Measurements from ENCODE around the gene GPI. TPM values are rescaled to one million over a fixed set of nuclear protein-coding genes. Genes with fewer than 3 reads are reported as not detected.

Gene GPI
- total RNA-seq, result 100 to 1,000 TPM; 404 to 442 TPM

DNA sequence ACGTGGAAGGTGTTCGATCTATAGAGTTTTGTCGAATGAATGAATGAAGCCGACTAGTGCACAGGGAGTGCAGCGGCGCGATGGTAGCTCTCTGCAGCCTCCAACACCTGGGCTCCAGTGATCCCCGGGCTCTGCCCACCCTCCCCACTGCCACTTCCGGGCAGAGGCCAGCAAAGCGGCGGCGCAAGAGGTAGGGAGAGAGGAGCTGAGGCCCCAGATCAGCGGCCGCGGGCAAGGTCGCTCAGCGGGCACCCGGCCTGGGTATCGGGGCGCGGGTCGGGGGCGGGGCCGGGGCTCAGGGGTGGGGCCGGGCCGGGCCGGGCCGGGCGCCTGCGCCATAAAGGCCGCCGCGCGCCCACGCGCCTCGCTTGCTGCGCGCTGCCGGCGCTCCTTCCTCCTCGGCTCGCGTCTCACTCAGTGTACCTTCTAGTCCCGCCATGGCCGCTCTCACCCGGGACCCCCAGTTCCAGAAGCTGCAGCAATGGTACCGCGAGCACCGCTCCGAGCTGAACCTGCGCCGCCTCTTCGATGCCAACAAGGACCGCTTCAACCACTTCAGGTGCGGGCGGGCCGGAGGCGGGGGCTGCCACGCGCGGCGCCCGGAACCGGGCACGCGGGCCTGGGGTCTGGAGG is at the start of gene GPI:
TSS of gene GPI (plus strand) at position 367 of the 633 bp plus-strand sequence. CDS start at position 438, 71 bp downstream.
- Mint-ChIP-seq H3K36me3 (ENCODE audit: low read depth) (peaks cover 38% of the 10 kb centered on the region), H3K27me3 (no peaks in the 10 kb centered on the region), H3K4me1 (peaks cover 57% of the 10 kb centered on the region), H3K9me3 (no peaks in the 10 kb centered on the region), H3K27ac (peak within 1 kb of the TSS; percentile 89), H3K4me3 (peak within 1 kb of the TSS; percentile 95)
- ChIA-PET POLR2A (no interaction called here), CTCF (interaction anchor here (1.0 to 1.3 kb wide), 3 partner anchors 8 to 52 kb away, joined by 3 to 4 read pairs (median 3); no protein-coding TSS in a partner anchor)
- peak; percentile 66 for DNase-seq

DNA sequence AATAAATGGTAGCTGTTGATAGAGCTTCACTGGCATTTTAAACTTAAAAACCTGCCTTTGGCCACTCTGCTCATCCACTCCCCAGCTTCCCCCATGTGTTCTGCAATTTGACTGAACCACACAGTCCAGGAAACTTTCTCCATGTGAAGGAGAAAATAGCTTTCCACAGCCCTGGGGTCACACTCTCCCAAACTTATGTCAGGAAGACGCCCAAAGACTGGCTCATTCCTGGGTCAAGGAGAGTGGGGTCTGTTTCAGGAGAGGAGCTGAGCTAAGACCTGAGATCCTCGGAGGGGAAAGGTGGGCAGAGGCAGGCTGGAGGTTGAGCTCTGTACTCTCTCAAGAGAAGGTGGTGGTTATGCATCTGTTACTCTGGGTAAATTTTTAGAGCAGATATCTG is 48.7 kb upstream of the GPI start:
- no peaks in the 10 kb centered on the region for H3K27me3 Mint-ChIP-seq
- peaks cover 41% of the 10 kb centered on the region for H3K4me1 Mint-ChIP-seq
- peak overlapping the region; percentile 50 for H3K27ac Mint-ChIP-seq
- CTCF ChIA-PET, result interaction anchor here (0.9 to 1.2 kb wide), 2 partner anchors 35 to 96 kb away, joined by 3 read pairs; no protein-coding TSS in a partner anchor
- H3K9me3 Mint-ChIP-seq, result no peaks in the 10 kb centered on the region
- POLR2A ChIA-PET, result no interaction called here
- peaks cover 11% of the 10 kb centered on the region for H3K36me3 Mint-ChIP-seq (ENCODE audit: low read depth)
- H3K4me3 Mint-ChIP-seq, result no peak overlapping the region
- no peak for DNase-seq

- ChIA-PET POLR2A (no interaction called here), CTCF (interaction anchor here (0.9 to 1.2 kb wide), 2 partner anchors 35 to 96 kb away, joined by 3 read pairs; no protein-coding TSS in a partner anchor)
- Mint-ChIP-seq H3K9me3 (no peaks in the 10 kb centered on the region), H3K27me3 (no peaks in the 10 kb centered on the region), H3K36me3 (ENCODE audit: low read depth) (peaks cover 11% of the 10 kb centered on the region), H3K4me3 (no peak overlapping the region), H3K4me1 (peaks cover 40% of the 10 kb centered on the region), H3K27ac (peak overlapping the region; percentile 50)
- no peak for DNase-seq
Observed at GRCh38 chr19:34316741-34317301, 48.2 kb upstream of the GPI start.

DNA sequence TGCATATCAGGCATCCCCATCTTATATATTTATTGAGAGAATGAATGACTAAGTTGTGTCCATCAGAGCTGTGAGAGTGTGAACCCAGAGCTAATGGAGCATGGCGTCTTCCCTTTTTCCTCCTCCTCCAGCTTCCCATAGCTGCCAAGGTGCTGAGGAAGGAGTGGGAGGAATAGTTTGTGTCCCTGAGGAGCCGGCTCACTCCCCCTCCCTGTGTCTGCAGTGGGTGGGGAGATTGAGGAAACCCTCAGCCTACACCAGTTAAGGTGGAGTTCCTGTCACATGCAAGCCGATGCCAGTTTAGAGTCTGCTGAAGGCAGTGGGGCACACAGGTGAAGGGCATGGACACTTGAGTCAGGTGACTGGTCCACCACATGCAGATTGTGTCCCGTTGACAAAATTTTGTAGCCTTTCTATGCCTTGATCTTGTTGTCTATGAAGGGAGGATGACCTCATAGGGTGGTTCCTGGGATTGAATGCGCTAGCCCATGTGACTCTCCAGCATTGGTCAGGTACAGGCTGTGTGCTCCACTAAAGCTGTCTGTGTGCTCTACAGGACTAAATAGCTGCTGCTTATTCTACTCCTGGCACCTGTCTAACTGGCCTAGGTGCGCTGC is 47.6 kb upstream of the GPI start:
- Mint-ChIP-seq H3K4me1 (peaks cover 36% of the 10 kb centered on the region), H3K36me3 (ENCODE audit: low read depth) (peaks cover 11% of the 10 kb centered on the region), H3K9me3 (no peaks in the 10 kb centered on the region), H3K4me3 (no peak overlapping the region), H3K27ac (peak overlapping the region; percentile 43), H3K27me3 (no peaks in the 10 kb centered on the region)
- DNase-seq, result peak; percentile 21
- POLR2A ChIA-PET, result no interaction called here
- CTCF ChIA-PET, result interaction anchor here (1.2 kb wide), 1 partner anchor 36 kb away, joined by 3 read pairs; no protein-coding TSS in a partner anchor

DNA sequence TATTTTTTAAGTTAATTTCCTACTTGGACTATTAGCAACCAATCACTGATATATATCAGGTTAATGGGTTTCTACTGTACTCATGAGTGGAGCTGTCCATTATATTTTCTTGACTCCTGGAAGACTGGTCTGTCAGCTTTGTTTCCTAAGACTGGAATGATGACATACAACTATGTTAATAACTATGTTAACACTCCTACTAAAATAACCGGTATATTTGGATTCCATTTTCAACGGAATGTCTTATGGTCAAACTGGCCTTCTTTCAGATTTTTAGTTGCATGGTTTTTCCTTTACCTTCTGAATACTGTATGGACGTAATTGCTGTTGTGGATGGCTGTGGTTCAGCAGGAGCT is 45.8 kb upstream of the GPI start:
- CTCF ChIA-PET, result interaction anchor here (0.8 to 1.2 kb wide), 2 partner anchors 17 to 33 kb away, joined by 3 read pairs; no protein-coding TSS in a partner anchor
- H3K4me3 Mint-ChIP-seq, result no peak overlapping the region
- no peaks in the 10 kb centered on the region for H3K27me3 Mint-ChIP-seq
- no peak overlapping the region for H3K27ac Mint-ChIP-seq
- H3K36me3 Mint-ChIP-seq (ENCODE audit: low read depth), result peaks cover 18% of the 10 kb centered on the region
- no peak for DNase-seq
- POLR2A ChIA-PET, result no interaction called here
- no peaks in the 10 kb centered on the region for H3K9me3 Mint-ChIP-seq
- H3K4me1 Mint-ChIP-seq, result peaks cover 36% of the 10 kb centered on the region

- Mint-ChIP-seq H3K4me1 (peaks cover 36% of the 10 kb centered on the region), H3K9me3 (no peaks in the 10 kb centered on the region), H3K27ac (peak overlapping the region; percentile 75), H3K4me3 (no peak overlapping the region), H3K27me3 (no peaks in the 10 kb centered on the region), H3K36me3 (ENCODE audit: low read depth) (peaks cover 18% of the 10 kb centered on the region)
- CTCF ChIA-PET, result interaction anchor here (1.2 kb wide), 1 partner anchor 16 kb away, joined by 3 read pairs; no protein-coding TSS in a partner anchor
- DNase-seq, result no peak
- POLR2A ChIA-PET, result no interaction called here
Observed at GRCh38 chr19:34319785-34320184, 45.2 kb upstream of the GPI start.

DNA sequence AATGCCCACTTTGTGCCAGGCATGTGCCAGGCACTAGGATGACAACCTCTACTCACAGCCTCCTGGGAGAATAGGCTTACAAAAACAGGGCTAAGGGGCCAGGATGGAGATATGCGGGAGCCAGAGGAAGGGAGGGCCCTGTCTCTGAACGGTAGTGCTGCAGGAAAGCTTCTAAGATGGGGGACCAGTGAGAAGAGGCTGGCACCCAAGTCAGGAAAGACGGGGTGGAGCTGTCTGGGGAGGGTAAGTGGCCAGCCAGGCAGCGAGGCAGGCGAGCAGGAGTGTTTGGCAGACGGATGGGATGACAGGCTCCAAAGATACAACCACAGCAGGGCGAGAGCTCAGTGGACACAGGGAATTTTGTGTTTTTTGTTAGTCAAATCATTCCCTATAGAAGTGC is 44.7 kb upstream of the GPI start:
- Mint-ChIP-seq H3K9me3 (no peaks in the 10 kb centered on the region), H3K4me3 (no peak overlapping the region), H3K4me1 (peaks cover 36% of the 10 kb centered on the region), H3K27ac (peak overlapping the region; percentile 75), H3K36me3 (ENCODE audit: low read depth) (peaks cover 18% of the 10 kb centered on the region), H3K27me3 (no peaks in the 10 kb centered on the region)
- POLR2A ChIA-PET, result no interaction called here
- CTCF ChIA-PET, result interaction anchor here (1.2 kb wide), 1 partner anchor 16 kb away, joined by 3 read pairs; no protein-coding TSS in a partner anchor
- no peak for DNase-seq

- peaks cover 30% of the 10 kb centered on the region for H3K4me1 Mint-ChIP-seq
- H3K27me3 Mint-ChIP-seq, result no peaks in the 10 kb centered on the region
- CTCF ChIA-PET, result interaction anchor here (1.3 kb wide), 1 partner anchor 38 kb away, joined by 3 read pairs; no protein-coding TSS in a partner anchor
- H3K36me3 Mint-ChIP-seq (ENCODE audit: low read depth), result peaks cover 25% of the 10 kb centered on the region
- H3K9me3 Mint-ChIP-seq, result no peaks in the 10 kb centered on the region
- H3K4me3 Mint-ChIP-seq, result no peak overlapping the region
- DNase-seq, result no peak
- no peak overlapping the region for H3K27ac Mint-ChIP-seq
- POLR2A ChIA-PET, result no interaction called here
Observed at GRCh38 chr19:34321735-34322134, 43.3 kb upstream of the GPI start.

- no peaks in the 10 kb centered on the region for H3K9me3 Mint-ChIP-seq
- H3K4me3 Mint-ChIP-seq, result no peak overlapping the region
- peaks cover 11% of the 10 kb centered on the region for H3K4me1 Mint-ChIP-seq
- peaks cover 28% of the 10 kb centered on the region for H3K36me3 Mint-ChIP-seq (ENCODE audit: low read depth)
- peak overlapping the region; percentile 61 for H3K27ac Mint-ChIP-seq
- ChIA-PET CTCF (no interaction called here), POLR2A (no interaction called here)
- no peaks in the 10 kb centered on the region for H3K27me3 Mint-ChIP-seq
- DNase-seq, result no peak
Observed at GRCh38 chr19:34323433-34324204, 41.4 kb upstream of the GPI start.

- Mint-ChIP-seq H3K4me1 (peaks cover 6% of the 10 kb centered on the region), H3K9me3 (no peaks in the 10 kb centered on the region), H3K4me3 (no peak overlapping the region), H3K36me3 (ENCODE audit: low read depth) (peaks cover 26% of the 10 kb centered on the region), H3K27ac (no peak overlapping the region), H3K27me3 (no peaks in the 10 kb centered on the region)
- ChIA-PET CTCF (interaction anchor here (0.8 kb wide), 1 partner anchor 38 kb away, joined by 3 read pairs; no protein-coding TSS in a partner anchor), POLR2A (no interaction called here)
- DNase-seq, result no peak
Observed at GRCh38 chr19:34324320-34324719, 40.7 kb upstream of the GPI start.

DNA sequence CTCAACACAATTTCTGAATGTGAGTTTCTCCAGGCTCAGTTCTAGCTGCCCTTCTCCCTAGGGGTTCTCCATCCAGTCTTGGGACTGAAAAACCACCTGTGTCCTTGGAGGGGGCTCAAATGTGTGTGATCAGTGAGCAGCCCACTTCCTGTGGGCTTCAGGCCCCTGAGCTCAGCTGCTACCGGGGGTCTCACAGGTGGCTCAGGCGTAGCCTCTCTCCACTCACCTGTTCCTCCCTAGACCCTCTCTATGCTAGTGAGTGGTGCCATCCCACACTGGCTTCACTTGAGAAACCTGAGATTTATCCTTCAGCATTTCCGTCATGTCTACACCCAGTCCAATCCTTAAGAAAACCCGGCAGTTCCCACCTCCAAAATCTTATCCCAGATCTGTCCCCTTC is 39.8 kb upstream of the GPI start:
- H3K4me3 Mint-ChIP-seq, result no peak overlapping the region
- ChIA-PET POLR2A (no interaction called here), CTCF (interaction anchor here (0.6 to 0.8 kb wide), 2 partner anchors 37 to 62 kb away, joined by 3 read pairs; no protein-coding TSS in a partner anchor)
- no peaks in the 10 kb centered on the region for H3K9me3 Mint-ChIP-seq
- no peaks in the 10 kb centered on the region for H3K27me3 Mint-ChIP-seq
- peaks cover 23% of the 10 kb centered on the region for H3K36me3 Mint-ChIP-seq (ENCODE audit: low read depth)
- peaks cover 2% of the 10 kb centered on the region for H3K4me1 Mint-ChIP-seq
- no peak overlapping the region for H3K27ac Mint-ChIP-seq
- no peak for DNase-seq

DNA sequence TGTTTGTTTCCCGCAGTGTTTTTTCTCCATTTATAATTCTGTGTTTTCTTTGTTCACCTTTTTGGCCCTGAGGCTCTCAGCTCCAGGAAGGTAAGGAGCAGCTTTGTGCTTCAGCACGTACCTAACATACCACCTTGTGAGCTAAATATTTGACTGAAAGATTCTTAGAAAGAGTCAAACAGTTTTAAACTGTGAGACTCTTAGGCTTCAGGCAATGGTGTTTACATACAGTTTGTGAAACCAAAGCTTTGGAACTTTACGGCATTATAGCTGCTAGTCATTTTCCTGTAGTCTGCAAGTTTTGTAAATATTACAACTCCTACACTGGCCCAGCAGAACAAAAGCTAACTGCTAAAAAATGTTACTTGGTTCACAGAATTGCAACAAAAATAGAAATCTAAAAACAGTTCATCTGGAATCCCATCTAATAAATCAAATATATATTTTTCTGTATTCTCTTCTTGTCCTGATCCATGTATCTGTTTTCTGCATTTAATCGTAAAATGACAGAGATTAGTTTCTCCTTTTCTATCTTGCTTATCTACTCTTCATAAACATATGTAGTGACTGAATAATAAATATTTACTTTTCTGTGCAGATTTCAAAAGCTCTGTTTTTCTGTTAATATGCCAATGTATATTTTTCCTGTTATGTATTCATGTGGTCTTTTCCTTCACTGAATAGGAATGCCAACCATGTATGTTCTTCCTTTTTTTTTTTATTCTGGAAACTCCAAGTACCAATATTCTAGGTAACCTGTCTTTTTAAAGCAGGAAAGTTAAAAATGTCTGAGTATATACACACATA is 38.8 kb upstream of the GPI start:
- H3K4me1 Mint-ChIP-seq, result no peaks in the 10 kb centered on the region
- H3K36me3 Mint-ChIP-seq (ENCODE audit: low read depth), result peaks cover 23% of the 10 kb centered on the region
- no peak for DNase-seq
- no peak overlapping the region for H3K27ac Mint-ChIP-seq
- H3K27me3 Mint-ChIP-seq, result no peaks in the 10 kb centered on the region
- no peaks in the 10 kb centered on the region for H3K9me3 Mint-ChIP-seq
- ChIA-PET POLR2A (no interaction called here), CTCF (no interaction called here)
- H3K4me3 Mint-ChIP-seq, result no peak overlapping the region
